HepG2 (cell line): ENCODE results near the gene SORL1-AS1.
A peak's percentile ranks its signal among the peaks of the same experiment; 100 is the strongest.

ENCODE experiments used
- CSRNP2 ChIP-seq: sonication (generic); formaldehyde crosslinking; conservative IDR thresholded peaks from 2 replicates; pipeline ENCODE4 v1.8.0; 2022; ENCODE audit warnings: low read depth, missing genetic modification reagents
- FOSL2 ChIP-seq: sonication (generic); formaldehyde crosslinking; IDR thresholded peaks from 2 replicates; pipeline ENCODE4 v1.4.0; 2020; ENCODE audit warnings: missing genetic modification reagents
- FOXK2 ChIP-seq: fragments of 450-650 bp; IDR thresholded peaks from 2 replicates; pipeline ENCODE4 v1.6.1; 2016
- GABPA ChIP-seq, 2 experiments: IDR thresholded peaks; 2 replicates each; pipeline ENCODE4 v1.6.1; 2011 to 2016; ENCODE audit warnings: low read depth in 2 of 2, low read length in 1 of 2, missing biosample characterization in 1 of 2, missing genetic modification characterization in 1 of 2
- JDP2 ChIP-seq: sonication (generic); formaldehyde crosslinking; IDR thresholded peaks from 2 replicates; pipeline ENCODE4 v1.8.1; 2022; ENCODE audit warnings: missing genetic modification reagents, borderline replicate concordance
- KLF15 ChIP-seq: sonication (generic); formaldehyde crosslinking; IDR thresholded peaks from 2 replicates; pipeline ENCODE4 v1.8.1; 2023; ENCODE audit warnings: borderline replicate concordance, mild to moderate bottlenecking, inconsistent platforms, missing genetic modification reagents, mixed read lengths
- MAZ ChIP-seq, 2 experiments: sonication (generic) in 1 of 2; formaldehyde crosslinking in 1 of 2; IDR thresholded peaks; 2 replicates each; pipeline versions ENCODE4 v1.5.0 to v1.6.1; 2012 to 2020; ENCODE audit warnings: low read depth in 2 of 2, mild to moderate bottlenecking in 2 of 2, borderline replicate concordance in 1 of 2, improper control_type of control experiment in 1 of 2, low read length in 1 of 2, missing genetic modification reagents in 1 of 2, moderate library complexity in 1 of 2
- MEF2D ChIP-seq: sonication (generic); formaldehyde crosslinking; IDR thresholded peaks from 2 replicates; pipeline ENCODE4 v1.5.1; 2020; ENCODE audit warnings: mild to moderate bottlenecking, missing genetic modification reagents
- NCOA5 ChIP-seq: sonication (generic); formaldehyde crosslinking; IDR thresholded peaks from 2 replicates; pipeline ENCODE4 v1.4.0; 2020; ENCODE audit warnings: missing genetic modification reagents
- NFKBIZ ChIP-seq: IDR thresholded peaks from 2 replicates; pipeline ENCODE4 v1.6.1; 2018; ENCODE audit warnings: missing genetic modification reagents, missing compliant biosample characterization
- RAD21 ChIP-seq: fragments of 450-650 bp; formaldehyde crosslinking; IDR thresholded peaks from 2 replicates; pipeline ENCODE4 v1.5.0; 2020; ENCODE audit warnings: mild to moderate bottlenecking
- RCOR2 ChIP-seq: IDR thresholded peaks from 2 replicates; pipeline ENCODE4 v1.6.1; 2016; ENCODE audit warnings: missing biosample characterization, missing genetic modification reagents
- RFXAP ChIP-seq: sonication (generic); formaldehyde crosslinking; IDR thresholded peaks from 2 replicates; pipeline ENCODE4 v1.4.0; 2020; ENCODE audit warnings: missing genetic modification reagents, borderline replicate concordance
- SALL2 ChIP-seq: sonication (generic); formaldehyde crosslinking; IDR thresholded peaks from 2 replicates; pipeline ENCODE4 v1.8.1; 2023; ENCODE audit warnings: mild to moderate bottlenecking, missing genetic modification reagents, inconsistent platforms
- TCF7 ChIP-seq: sonication (generic); IDR thresholded peaks from 2 replicates; pipeline ENCODE4 v1.6.1; 2016; ENCODE audit warnings: antibody characterized with exemption, low read depth
- TEF ChIP-seq: sonication (generic); formaldehyde crosslinking; IDR thresholded peaks from 2 replicates; pipeline ENCODE4 v1.5.0; 2020; ENCODE audit warnings: missing genetic modification reagents
- TOPORS ChIP-seq: sonication (generic); formaldehyde crosslinking; IDR thresholded peaks from 2 replicates; pipeline ENCODE4 v1.8.0; 2023; ENCODE audit warnings: mild to moderate bottlenecking, missing genetic modification reagents
- ZFP1 ChIP-seq: IDR thresholded peaks from 2 replicates; pipeline ENCODE4 v1.6.1; 2016
- ZGPAT ChIP-seq: IDR thresholded peaks from 2 replicates; pipeline ENCODE4 v1.6.1; 2016; ENCODE audit warnings: mild to moderate bottlenecking
- ZNF282 ChIP-seq: fragments of 450-650 bp; IDR thresholded peaks from 2 replicates; pipeline ENCODE4 v1.6.1; 2018; ENCODE audit not compliant: partially characterized antibody
- ZNF597 ChIP-seq: sonication (generic); formaldehyde crosslinking; IDR thresholded peaks from 2 replicates; pipeline ENCODE4 v1.5.0; 2020; ENCODE audit warnings: missing genetic modification reagents
- ZNF614 ChIP-seq: IDR thresholded peaks from 2 replicates; pipeline ENCODE4 v1.6.1; 2018; ENCODE audit warnings: missing biosample characterization, missing genetic modification reagents, inconsistent platforms, borderline replicate concordance
- ZNF780A ChIP-seq: sonication (generic); formaldehyde crosslinking; IDR thresholded peaks from 2 replicates; pipeline ENCODE4 v1.8.0; 2022; ENCODE audit warnings: mild to moderate bottlenecking, missing genetic modification reagents, moderate library complexity
- TF ChIP-seq, protein P1 (sequence below): IDR thresholded peaks from 2 replicates; pipeline ENCODE4 v1.6.1; 2016; ENCODE audit warnings: mild to moderate bottlenecking, missing biosample characterization, missing genetic modification reagents
- TF ChIP-seq, protein P2 (sequence below): IDR thresholded peaks from 2 replicates; pipeline ENCODE4 v1.6.1; 2018; ENCODE audit warnings: missing genetic modification reagents, mild to moderate bottlenecking, missing compliant biosample characterization

SORL1-AS1 gene

DNA sequence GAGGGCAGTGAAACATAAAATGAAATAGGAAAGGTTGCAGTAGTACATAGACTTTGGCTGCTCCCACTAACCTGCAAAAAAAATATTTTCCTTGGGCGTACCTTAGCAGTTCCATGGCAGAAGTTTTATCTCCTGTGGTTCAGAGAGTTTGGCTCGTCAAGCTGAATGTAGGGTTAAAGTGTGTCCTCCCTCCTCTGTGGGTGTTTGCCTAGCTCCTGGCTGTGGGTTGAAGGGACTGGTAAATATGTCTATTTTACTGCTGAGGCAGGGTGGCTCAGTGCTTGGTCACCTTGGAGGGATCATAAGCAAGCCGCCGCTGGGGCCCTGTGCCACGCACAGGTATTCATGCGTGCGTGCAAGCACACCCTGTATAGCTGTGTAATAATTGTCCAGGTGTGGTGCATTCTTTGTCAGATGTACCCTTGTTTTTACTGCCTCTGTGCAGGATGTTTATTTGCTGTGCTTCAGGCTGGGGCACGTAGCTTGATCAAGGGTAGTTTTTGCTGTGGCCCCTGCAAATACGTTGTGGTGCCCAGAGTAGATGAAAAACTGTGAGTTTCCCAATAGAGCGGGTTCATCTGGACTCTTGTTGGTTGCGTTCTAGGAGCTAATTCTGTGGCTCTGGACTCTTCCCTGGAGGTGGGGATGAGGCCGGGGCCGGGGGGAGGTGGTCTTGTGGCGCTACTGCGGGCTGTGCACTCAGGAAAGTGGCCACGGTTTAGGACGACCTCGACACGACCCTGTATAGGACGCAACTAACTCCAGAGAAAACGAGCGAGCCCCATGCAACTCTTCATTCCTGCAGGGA, 1.4 kb downstream of the SORL1-AS1 start (continued):
- no peak for TF ChIP-seq GABPA (IDR thresholded peaks at IDR 0.05; ENCODE audit: low read depth, low read length)
- TF ChIP-seq GABPA (CRISPR knock-in tag; IDR thresholded peaks at IDR 0.05; ENCODE audit: low read depth), result no peak
- TF ChIP-seq TEF (CRISPR knock-in tag), result no peak
- no peak for TF ChIP-seq ZNF282
- no peak for TF ChIP-seq SALL2 (CRISPR knock-in tag)
- no peak for TF ChIP-seq TOPORS
- no peak for TF ChIP-seq RCOR2
- TF ChIP-seq ZNF614 (CRISPR knock-in tag), result peak; percentile 76; the same call in 1 of the 2 replicates
- no peak for TF ChIP-seq MAZ (IDR thresholded peaks at IDR 0.05; ENCODE audit: borderline replicate concordance, low read depth, low read length)
- TF ChIP-seq MAZ (CRISPR knock-in tag; IDR thresholded peaks at IDR 0.05; ENCODE audit: low read depth), result no peak
- TF ChIP-seq, protein P1, sequence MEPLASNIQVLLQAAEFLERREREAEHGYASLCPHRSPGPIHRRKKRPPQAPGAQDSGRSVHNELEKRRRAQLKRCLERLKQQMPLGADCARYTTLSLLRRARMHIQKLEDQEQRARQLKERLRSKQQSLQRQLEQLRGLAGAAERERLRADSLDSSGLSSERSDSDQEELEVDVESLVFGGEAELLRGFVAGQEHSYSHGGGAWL (CRISPR knock-in tag), result no peak
- 0 out of 2 replicates have a peak, but pooled peaks have one; percentile 42 for TF ChIP-seq ZGPAT (CRISPR knock-in tag)
- no peak; the same call in 1 of the 2 replicates for TF ChIP-seq MEF2D
- no peak for TF ChIP-seq FOXK2
- no peak for TF ChIP-seq ZNF597
- TF ChIP-seq RAD21, result no peak
- TF ChIP-seq TCF7, result peak; percentile 85
- TF ChIP-seq RFXAP, result no peak
- TF ChIP-seq CSRNP2 (CRISPR knock-in tag), result no peak
- no peak for TF ChIP-seq ZFP1 (CRISPR knock-in tag)
- TF ChIP-seq FOSL2 (CRISPR knock-in tag), result peak; percentile 15; the same call in 1 of the 2 replicates
- no peak for TF ChIP-seq KLF15
- TF ChIP-seq NFKBIZ (CRISPR knock-in tag), result no peak
- TF ChIP-seq ZNF780A (CRISPR knock-in tag), result no peak
- no peak for TF ChIP-seq NCOA5 (CRISPR knock-in tag)
- TF ChIP-seq JDP2 (CRISPR knock-in tag), result no peak; the same call in 1 of the 2 replicates
- TF ChIP-seq, protein P2, sequence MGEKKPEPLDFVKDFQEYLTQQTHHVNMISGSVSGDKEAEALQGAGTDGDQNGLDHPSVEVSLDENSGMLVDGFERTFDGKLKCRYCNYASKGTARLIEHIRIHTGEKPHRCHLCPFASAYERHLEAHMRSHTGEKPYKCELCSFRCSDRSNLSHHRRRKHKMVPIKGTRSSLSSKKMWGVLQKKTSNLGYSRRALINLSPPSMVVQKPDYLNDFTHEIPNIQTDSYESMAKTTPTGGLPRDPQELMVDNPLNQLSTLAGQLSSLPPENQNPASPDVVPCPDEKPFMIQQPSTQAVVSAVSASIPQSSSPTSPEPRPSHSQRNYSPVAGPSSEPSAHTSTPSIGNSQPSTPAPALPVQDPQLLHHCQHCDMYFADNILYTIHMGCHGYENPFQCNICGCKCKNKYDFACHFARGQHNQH, result no peak
